Stimulated activated CD8-positive, alpha-beta memory T cell treated with anti-CD3 and anti-CD28 coated beads, Interleukin-4, amount 100 ng/mL, for 48 hours (primary cell): ENCODE results near the gene ANKRD35.

Experiments used
- DNase-seq: peaks from one replicate; pipeline ENCODE4 v3.0.0-alpha.2; 2020

ANKRD35 gene

GRCh38 chr1:145892486-145893087 is 6.9 kb upstream of the ANKRD35 start:
- DNase-seq, result no peak

- peak; percentile 74 for DNase-seq
These were observed 6.2 kb upstream of the ANKRD35 start for GRCh38 chr1:145891587-145892485.

GRCh38 chr1:145891143-145891542 is 5.5 kb upstream of the ANKRD35 start:
- DNase-seq, result no peak

GRCh38 chr1:145889722-145890121 is 4.1 kb upstream of the ANKRD35 start:
- no peak for DNase-seq

- DNase-seq, result no peak
These were observed 2.0 kb upstream of the ANKRD35 start for GRCh38 chr1:145887631-145888030.

GRCh38 chr1:145886816-145887215 is 1.1 kb upstream of the ANKRD35 start:
- DNase-seq, result no peak

- DNase-seq, result no peak
These were observed 724 bp upstream of the ANKRD35 start for GRCh38 chr1:145886390-145886789.

GRCh38 chr1:145884675-145885074 is 991 bp downstream of the ANKRD35 start:
- no peak for DNase-seq

- DNase-seq, result no peak
These were observed 5.9 kb downstream of the ANKRD35 start for GRCh38 chr1:145879775-145880174.

- no peak for DNase-seq
These were observed 6.9 kb downstream of the ANKRD35 start for GRCh38 chr1:145878724-145879123.

GRCh38 chr1:145877923-145878486 is 7.7 kb downstream of the ANKRD35 start:
- no peak for DNase-seq

- DNase-seq, result no peak
These were observed 11.0 kb downstream of the ANKRD35 start for GRCh38 chr1:145874646-145875045.

- peak; percentile 61 for DNase-seq
These were observed 13.4 kb downstream of the ANKRD35 start for GRCh38 chr1:145871994-145872924.

GRCh38 chr1:145868232-145868631 is 17.4 kb downstream of the ANKRD35 start:
- DNase-seq, result no peak

GRCh38 chr1:145863282-145864018 is 22.2 kb downstream of the ANKRD35 start:
- DNase-seq, result no peak

GRCh38 chr1:145859491-145860023 is 26.1 kb downstream of the ANKRD35 start:
- peak; percentile 89 for DNase-seq

GRCh38 chr1:145858901-145859490 is 26.7 kb downstream of the ANKRD35 start, which contains the start of gene PIAS3:
PIAS3 (minus strand) TSS chr1:145859081; CDS start chr1:145858990, 91 bp downstream.
- DNase-seq, result peak; percentile 95

- DNase-seq, result peak; percentile 76
These were observed 27.3 kb downstream of the ANKRD35 start for GRCh38 chr1:145858238-145858900.

GRCh38 chr1:145857170-145857569 is 28.5 kb downstream of the ANKRD35 start:
- no peak for DNase-seq

GRCh38 chr1:145855426-145855948 is 30.2 kb downstream of the ANKRD35 start:
- no peak for DNase-seq
